ENCODE measurements around the gene NFIB. TPM values are rescaled to one million over a fixed set of nuclear protein-coding genes. Genes with fewer than 3 reads are reported as not detected.

Gene NFIB
- total RNA-seq, 2 donors from 2014 or later = 131 to 165 TPM

DNA sequence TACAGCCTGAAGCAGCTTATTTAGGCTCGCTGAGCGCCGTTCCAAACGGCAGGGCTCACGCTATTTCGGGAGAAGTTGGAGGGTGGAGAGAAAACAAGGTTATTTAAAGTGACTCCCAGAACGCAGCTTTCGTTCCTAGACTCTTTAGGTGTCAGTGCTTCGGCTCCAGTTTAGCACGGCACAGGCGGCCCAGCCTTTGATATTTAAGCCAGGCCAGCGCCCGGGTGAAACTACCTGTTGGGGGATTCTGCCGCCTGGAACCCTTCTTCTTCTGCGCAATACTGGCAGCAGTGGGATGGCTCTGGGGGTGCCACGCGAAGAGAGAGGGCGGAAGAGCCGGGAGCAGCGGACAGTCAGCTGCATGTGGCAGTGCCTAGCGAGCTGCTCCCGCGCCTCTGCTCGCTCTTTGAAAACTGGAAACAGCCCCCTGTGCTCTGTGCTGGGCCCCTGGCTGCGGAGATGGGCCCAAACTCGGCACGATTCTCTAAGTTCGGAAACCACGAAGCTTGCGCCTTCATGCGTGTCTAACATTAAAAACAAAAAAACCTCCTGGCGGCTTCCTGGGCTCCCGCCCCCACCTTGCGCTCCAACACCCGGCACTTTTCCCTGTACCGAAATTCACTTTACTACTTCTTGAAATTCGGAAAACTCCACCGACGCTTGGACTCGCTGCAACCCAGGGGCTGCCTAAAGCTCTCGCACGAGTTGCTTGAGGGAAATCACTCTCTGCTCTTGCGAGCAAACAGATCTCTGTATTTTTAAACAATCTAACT is 34.6 kb upstream of the NFIB start:
- Histone ChIP-seq H3K27me3 (replicated peaks; ENCODE audit: insufficient read depth) (no peaks in the 10 kb centered on the region), H3K27ac (peak overlapping the region; percentile 81 to 83), H3K4me3 (peak overlapping the region; percentile 33 to 45), H3K9me3 (no peaks in the 10 kb centered on the region), H3K4me1 (replicated peaks) (no peaks in the 10 kb centered on the region), H3K36me3 (no peaks in the 10 kb centered on the region)
- no peak for DNase-seq (ENCODE audit: low spot score)
- 10% methylated on average over 43 of the region's 43 CpGs for WGBS
- TF ChIP-seq POLR2AphosphoS5 (IDR thresholded peaks at IDR 0.05) (peak; percentile 2), POLR2A (IDR thresholded peaks at IDR 0.05) (no peak)
- TF ChIP-seq, protein P1, sequence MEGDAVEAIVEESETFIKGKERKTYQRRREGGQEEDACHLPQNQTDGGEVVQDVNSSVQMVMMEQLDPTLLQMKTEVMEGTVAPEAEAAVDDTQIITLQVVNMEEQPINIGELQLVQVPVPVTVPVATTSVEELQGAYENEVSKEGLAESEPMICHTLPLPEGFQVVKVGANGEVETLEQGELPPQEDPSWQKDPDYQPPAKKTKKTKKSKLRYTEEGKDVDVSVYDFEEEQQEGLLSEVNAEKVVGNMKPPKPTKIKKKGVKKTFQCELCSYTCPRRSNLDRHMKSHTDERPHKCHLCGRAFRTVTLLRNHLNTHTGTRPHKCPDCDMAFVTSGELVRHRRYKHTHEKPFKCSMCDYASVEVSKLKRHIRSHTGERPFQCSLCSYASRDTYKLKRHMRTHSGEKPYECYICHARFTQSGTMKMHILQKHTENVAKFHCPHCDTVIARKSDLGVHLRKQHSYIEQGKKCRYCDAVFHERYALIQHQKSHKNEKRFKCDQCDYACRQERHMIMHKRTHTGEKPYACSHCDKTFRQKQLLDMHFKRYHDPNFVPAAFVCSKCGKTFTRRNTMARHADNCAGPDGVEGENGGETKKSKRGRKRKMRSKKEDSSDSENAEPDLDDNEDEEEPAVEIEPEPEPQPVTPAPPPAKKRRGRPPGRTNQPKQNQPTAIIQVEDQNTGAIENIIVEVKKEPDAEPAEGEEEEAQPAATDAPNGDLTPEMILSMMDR (IDR thresholded peaks at IDR 0.05) = no peak
- intact Hi-C loops (cut with DNase I) = loop anchor here (2.0 to 5.0 kb wide), 2 partner anchors 26 to 36 kb away; partner anchors contain the start of gene NFIB

GRCh38 chr9:14348123-14348372 is 34.1 kb upstream of the NFIB start:
- Histone ChIP-seq H3K9me3 (no peaks in the 10 kb centered on the region), H3K4me3 (peak overlapping the region; percentile 33 to 45), H3K27ac (peak overlapping the region; percentile 81 to 83), H3K27me3 (replicated peaks; ENCODE audit: insufficient read depth) (no peaks in the 10 kb centered on the region), H3K36me3 (no peaks in the 10 kb centered on the region), H3K4me1 (replicated peaks) (no peaks in the 10 kb centered on the region)
- WGBS = 5% methylated on average over 10 of the region's 10 CpGs
- TF ChIP-seq POLR2A (IDR thresholded peaks at IDR 0.05) (no peak), POLR2AphosphoS5 (IDR thresholded peaks at IDR 0.05) (no peak)
- TF ChIP-seq, protein P1 (IDR thresholded peaks at IDR 0.05) = no peak
- intact Hi-C loops (cut with DNase I) = loop anchor here (2.0 to 5.0 kb wide), 2 partner anchors 25 to 36 kb away; partner anchors contain the start of gene NFIB
- no peak for DNase-seq (ENCODE audit: low spot score)

DNA sequence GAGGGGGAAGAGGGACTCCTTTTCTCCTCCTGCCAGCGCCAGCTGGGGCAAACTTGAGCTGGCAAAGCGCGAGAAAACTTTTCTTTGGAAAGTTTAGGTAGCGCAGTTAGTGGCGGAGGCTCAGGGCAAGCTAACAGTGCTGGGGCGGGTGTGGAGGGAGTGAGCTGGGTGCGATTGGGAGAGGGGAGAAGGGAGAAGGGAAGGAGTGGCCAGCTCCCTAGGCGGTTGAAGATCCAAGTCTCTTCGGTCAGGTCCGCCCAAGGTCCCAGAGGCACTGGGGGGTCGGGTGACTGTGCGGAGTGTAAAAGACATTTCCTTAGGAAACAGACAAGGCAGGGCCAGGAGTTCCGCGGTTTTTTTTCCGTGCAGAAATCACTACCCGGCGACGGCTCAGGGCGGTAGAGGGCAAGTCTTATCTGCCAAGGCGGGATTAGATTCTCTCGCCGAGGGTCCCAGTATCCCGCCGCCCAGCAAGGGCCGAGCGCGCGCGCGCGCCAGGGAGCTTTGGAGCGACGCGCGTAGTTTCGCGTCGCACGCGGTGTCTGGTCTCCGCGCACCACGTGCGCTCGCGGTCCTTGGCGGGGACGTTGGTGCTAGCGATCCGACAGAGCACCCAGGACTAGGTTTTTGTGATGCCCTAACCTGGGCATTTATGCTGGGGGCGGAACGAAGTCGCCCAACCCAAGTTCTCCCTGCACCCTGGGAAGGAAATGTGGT is 33.6 kb upstream of the NFIB start:
- intact Hi-C loops (cut with DNase I) = loop anchor here (2.0 to 5.0 kb wide), 2 partner anchors 25 to 35 kb away; partner anchors contain the start of gene NFIB
- 2% methylated on average over 53 of the region's 53 CpGs for WGBS

GRCh38 chr9:14346811-14347405 is 33.0 kb upstream of the NFIB start:
- intact Hi-C loops (cut with DNase I) = loop anchor here (5.0 kb wide), 1 partner anchor 35 kb away; the partner anchor contains the start of gene NFIB
- H3K9me3 ChIP-seq = no peaks in the 10 kb centered on the region
- H3K27ac ChIP-seq = peak overlapping the region; percentile 81 to 83
- no peaks in the 10 kb centered on the region for H3K36me3 ChIP-seq
- DNase-seq (ENCODE audit: low spot score) = no peak
- H3K4me1 ChIP-seq (replicated peaks) = no peaks in the 10 kb centered on the region
- H3K4me3 ChIP-seq = peak overlapping the region; percentile 33 to 45
- TF ChIP-seq POLR2AphosphoS5 (IDR thresholded peaks at IDR 0.05) (no peak), POLR2A (IDR thresholded peaks at IDR 0.05) (no peak)
- TF ChIP-seq, protein P1 (IDR thresholded peaks at IDR 0.05) = no peak
- H3K27me3 ChIP-seq (replicated peaks; ENCODE audit: insufficient read depth) = no peaks in the 10 kb centered on the region
- WGBS = 9% methylated on average over 37 of the region's 37 CpGs

More for the DNA sequence above, 33.6 kb upstream of the NFIB start:
- Histone ChIP-seq H3K4me3 (peak overlapping the region; percentile 33 to 45), H3K27ac (peak overlapping the region; percentile 81 to 83), H3K9me3 (no peaks in the 10 kb centered on the region), H3K4me1 (replicated peaks) (no peaks in the 10 kb centered on the region), H3K27me3 (replicated peaks; ENCODE audit: insufficient read depth) (no peaks in the 10 kb centered on the region), H3K36me3 (no peaks in the 10 kb centered on the region)
- TF ChIP-seq, protein P1 (IDR thresholded peaks at IDR 0.05) = peak in 2 of 4 experiments; percentile 25 to 31
- peak; percentile 53 for TF ChIP-seq POLR2AphosphoS5 (IDR thresholded peaks at IDR 0.05)
- peak; percentile 9 for TF ChIP-seq POLR2A (IDR thresholded peaks at IDR 0.05)
- DNase-seq (ENCODE audit: low spot score) = no peak
